HG02678 (cell line): ENCODE results near the gene VPS13A.
A peak's percentile ranks its signal among the peaks of the same experiment; 100 is the strongest.
"Not testable (repeated sequence)": the region's sequence is repeated elsewhere in the genome, so short reads cannot be mapped to it uniquely, and the experiment has no call there.

Source experiments
- ATAC-seq: cut with Tn5 transposase; IDR thresholded peaks from one replicate; pipeline ENCODE4 v1.9.1; 2021; ENCODE audit warnings: mild to moderate bottlenecking, moderate library complexity; ENCODE audit not compliant: unreplicated experiment

VPS13A gene

GRCh38 chr9:77421506-77422265 is 244.4 kb downstream of the VPS13A start:
- no peak for ATAC-seq

- ATAC-seq, result no peak
These were observed 245.6 kb downstream of the VPS13A start for GRCh38 chr9:77422969-77423368.

- no peak for ATAC-seq
These were observed 246.5 kb downstream of the VPS13A start for GRCh38 chr9:77423841-77424240.

GRCh38 chr9:77424993-77425392 is 247.7 kb downstream of the VPS13A start:
- no peak for ATAC-seq

GRCh38 chr9:77426712-77427111 is 249.4 kb downstream of the VPS13A start:
- no peak for ATAC-seq

GRCh38 chr9:77427256-77427927 is 250.1 kb downstream of the VPS13A start:
- ATAC-seq, result no peak

GRCh38 chr9:77429928-77430327 is 252.6 kb downstream of the VPS13A start:
- ATAC-seq, result no peak

- ATAC-seq, result no peak
These were observed 254.7 kb downstream of the VPS13A start for GRCh38 chr9:77432053-77432452.

- peak; percentile 68 for ATAC-seq
These were observed 256.5 kb downstream of the VPS13A start for GRCh38 chr9:77433675-77434445.

- ATAC-seq, result no peak
These were observed 257.9 kb downstream of the VPS13A start for GRCh38 chr9:77435277-77435676.

- no peak for ATAC-seq
These were observed 258.4 kb downstream of the VPS13A start for GRCh38 chr9:77435688-77436087.

- ATAC-seq, result no peak
These were observed 261.3 kb downstream of the VPS13A start for GRCh38 chr9:77438653-77439052.

- ATAC-seq, result no peak
These were observed 262.7 kb downstream of the VPS13A start for GRCh38 chr9:77440057-77440456.

- not testable (repeated sequence) for ATAC-seq
These were observed 263.8 kb downstream of the VPS13A start for GRCh38 chr9:77441124-77441523.

GRCh38 chr9:77442436-77442835 is 265.1 kb downstream of the VPS13A start:
- ATAC-seq, result no peak

- ATAC-seq, result no peak
These were observed 270.3 kb downstream of the VPS13A start for GRCh38 chr9:77447646-77448045.

GRCh38 chr9:77449240-77450084 is 272.1 kb downstream of the VPS13A start:
- ATAC-seq, result no peak

- ATAC-seq, result no peak
These were observed 272.7 kb downstream of the VPS13A start for GRCh38 chr9:77450085-77450475.

- no peak for ATAC-seq
These were observed 274.2 kb downstream of the VPS13A start for GRCh38 chr9:77451507-77451906.

GRCh38 chr9:77453825-77454647 is 276.7 kb downstream of the VPS13A start:
- ATAC-seq, result no peak
